Mucosa of descending colon (tissue), 3 donors: Measurements from ENCODE around the gene EEF1AKMT2. TPM values are rescaled to one million over a fixed set of nuclear protein-coding genes. Genes with fewer than 3 reads are reported as not detected.
A peak's percentile ranks its signal among the peaks of the same experiment; 100 is the strongest.

Experiments
- ATAC-seq: fragments of 200-7000 bp; cut with Tn5 transposase; one replicate; pipeline ENCODE4 v1.9.1; 2020; ENCODE audit warnings: mild to moderate bottlenecking, moderate library complexity
- DNase-seq, 3 donors: peaks; one replicate each; pipeline ENCODE4 v3.0.0-alpha.2; 2020
- H3K36me3 ChIP-seq: fragments of 200-600 bp; one replicate; pipeline ENCODE4 v1.8.0; 2021; ENCODE audit warnings: low read depth, mild to moderate bottlenecking
- H3K4me1 ChIP-seq: fragments of 200-600 bp; one replicate; pipeline ENCODE4 v1.8.0; 2021; ENCODE audit warnings: low read depth, mild to moderate bottlenecking
- H3K4me3 ChIP-seq: fragments of 200-600 bp; one replicate; pipeline ENCODE4 v1.8.0; 2021; ENCODE audit warnings: mild to moderate bottlenecking
- H3K9me3 ChIP-seq: fragments of 200-600 bp; one replicate; pipeline ENCODE4 v1.8.0; 2021; ENCODE audit warnings: mild to moderate bottlenecking
- intact Hi-C, 2 donors: fragments of 100-400 bp; cut with DNase I in 1 of 2; cut with micrococcal nuclease in 1 of 2; formaldehyde crosslinking; loops; one replicate each; pipeline versions ENCODE4 v1.11.0 to v1.11.1; 2022; cut with DNase I, micrococcal nuclease
- total RNA-seq, 3 donors: library from RNA; stranded (reverse); fragmentation: NEBNext Ultra II Directional in 2 of 3; extraction: Animal tissue kit (Norgen Biotek cat#: 25700) in 2 of 3; gene quantifications; one replicate each; pipeline versions ENCODE4 v1.2.1 to v1.2.4, GENCODE V29; 2021 to 2023
- TF ChIP-seq, protein P1 (sequence below): fragments of 200-600 bp; IDR thresholded peaks from one replicate; pipeline ENCODE4 v1.8.0; 2022; ENCODE audit warnings: antibody characterized with exemption, mild to moderate bottlenecking
- donor health status: DM: no; HTN: no; CAD: no; lungs with moderate emphysema.
- donor health status: DM: no; HTN: no; CAD: no.
- donor health status: DM: no; HTN: yes; CAD: no.

The EEF1AKMT2 gene
- total RNA-seq, 3 donors from 2014 or later: 14.4 to 19.3 (median 18.0) TPM

DNA sequence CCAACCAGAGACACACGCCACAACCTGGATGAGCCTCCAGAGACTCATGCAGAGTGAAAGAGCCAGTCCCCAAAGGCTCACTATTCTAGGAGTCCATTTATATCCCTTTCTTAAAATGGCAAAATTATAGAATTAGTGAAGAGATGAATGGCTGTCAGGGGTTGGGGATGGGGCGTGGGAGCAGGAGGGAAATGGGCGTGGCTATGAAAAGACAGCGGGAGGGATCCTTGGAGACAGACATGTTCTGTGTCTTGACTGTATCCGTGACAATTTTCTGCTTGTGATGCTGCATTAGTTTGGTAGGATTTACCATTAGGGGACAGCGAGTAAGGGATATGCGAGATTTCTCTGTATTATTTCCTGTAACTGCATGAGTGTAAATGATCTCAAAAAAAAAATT, 80.5 kb downstream of the EEF1AKMT2 start:
- DNase-seq (no peak), ATAC-seq (no peak)
- intact Hi-C loops: no loop called here
- H3K9me3 ChIP-seq: no peaks in the 10 kb centered on the region
- TF ChIP-seq, protein P1, sequence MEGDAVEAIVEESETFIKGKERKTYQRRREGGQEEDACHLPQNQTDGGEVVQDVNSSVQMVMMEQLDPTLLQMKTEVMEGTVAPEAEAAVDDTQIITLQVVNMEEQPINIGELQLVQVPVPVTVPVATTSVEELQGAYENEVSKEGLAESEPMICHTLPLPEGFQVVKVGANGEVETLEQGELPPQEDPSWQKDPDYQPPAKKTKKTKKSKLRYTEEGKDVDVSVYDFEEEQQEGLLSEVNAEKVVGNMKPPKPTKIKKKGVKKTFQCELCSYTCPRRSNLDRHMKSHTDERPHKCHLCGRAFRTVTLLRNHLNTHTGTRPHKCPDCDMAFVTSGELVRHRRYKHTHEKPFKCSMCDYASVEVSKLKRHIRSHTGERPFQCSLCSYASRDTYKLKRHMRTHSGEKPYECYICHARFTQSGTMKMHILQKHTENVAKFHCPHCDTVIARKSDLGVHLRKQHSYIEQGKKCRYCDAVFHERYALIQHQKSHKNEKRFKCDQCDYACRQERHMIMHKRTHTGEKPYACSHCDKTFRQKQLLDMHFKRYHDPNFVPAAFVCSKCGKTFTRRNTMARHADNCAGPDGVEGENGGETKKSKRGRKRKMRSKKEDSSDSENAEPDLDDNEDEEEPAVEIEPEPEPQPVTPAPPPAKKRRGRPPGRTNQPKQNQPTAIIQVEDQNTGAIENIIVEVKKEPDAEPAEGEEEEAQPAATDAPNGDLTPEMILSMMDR: no peak
- H3K4me1 ChIP-seq: peaks cover 59% of the 10 kb centered on the region
- no peak overlapping the region for H3K4me3 ChIP-seq
- no peaks in the 10 kb centered on the region for H3K36me3 ChIP-seq

DNA sequence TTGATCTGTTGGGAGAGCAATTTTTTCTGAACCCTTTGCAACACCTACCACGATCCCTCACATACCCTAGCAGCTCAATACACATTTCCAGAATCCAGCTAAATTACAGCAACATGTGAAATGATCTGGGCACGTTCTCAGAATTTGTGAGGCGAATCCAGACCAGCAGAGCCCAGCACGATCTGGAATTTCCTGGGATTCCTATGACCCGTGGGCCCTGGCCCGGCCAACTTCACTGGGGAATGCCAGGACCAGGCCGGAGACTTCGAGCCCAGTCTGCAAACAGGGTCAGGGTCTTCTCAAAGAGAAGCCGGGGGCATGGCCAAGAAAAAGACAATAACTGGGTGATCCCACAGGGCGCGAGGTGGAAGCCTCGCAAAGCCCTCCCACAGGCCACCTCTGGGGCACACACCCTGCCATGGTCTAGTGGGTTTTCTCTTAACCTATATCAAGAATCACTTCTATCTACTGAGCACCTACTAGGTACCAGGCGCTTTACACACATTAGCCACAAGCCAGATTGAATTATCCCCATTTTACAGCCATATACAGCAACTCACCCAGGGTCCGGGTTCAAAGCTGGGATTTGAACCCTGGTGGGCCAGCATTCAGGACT, 81.3 kb downstream of the EEF1AKMT2 start:
- ATAC-seq: no peak

DNA sequence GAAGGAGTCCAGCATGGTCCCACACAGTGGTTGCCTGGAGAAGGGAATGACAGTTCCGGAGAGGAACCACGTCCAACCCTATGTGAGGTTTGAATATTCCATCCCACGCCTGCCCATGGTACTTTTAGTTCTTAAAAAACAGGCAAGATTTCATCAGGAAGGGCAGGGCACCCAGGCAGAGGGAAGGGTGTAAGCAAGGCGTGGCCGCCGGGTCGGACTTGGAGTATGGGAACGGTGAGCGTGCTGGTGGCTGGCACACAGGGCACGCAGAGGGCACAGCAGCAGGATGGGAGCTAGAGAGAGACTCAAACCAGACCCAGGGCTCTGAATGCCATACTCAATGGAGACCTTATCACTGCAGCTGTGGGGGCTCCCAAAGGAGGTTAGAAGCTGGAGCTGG, 81.8 kb downstream of the EEF1AKMT2 start:
- ATAC-seq (peak; percentile 90), DNase-seq (peak; percentile 85 to 89 (median 87))
- Histone ChIP-seq H3K36me3 (no peaks in the 10 kb centered on the region), H3K4me3 (no peak overlapping the region), H3K4me1 (peaks cover 59% of the 10 kb centered on the region), H3K9me3 (no peaks in the 10 kb centered on the region)
- TF ChIP-seq, protein P1: no peak
- intact Hi-C loops: no loop called here

More for the DNA sequence above, 81.3 kb downstream of the EEF1AKMT2 start:
- intact Hi-C loops: no loop called here
- Histone ChIP-seq H3K4me1 (peaks cover 59% of the 10 kb centered on the region), H3K9me3 (no peaks in the 10 kb centered on the region), H3K36me3 (no peaks in the 10 kb centered on the region), H3K4me3 (no peak overlapping the region)
- TF ChIP-seq, protein P1: no peak
- DNase-seq: peak in 1 of 3 donors; percentile 43

DNA sequence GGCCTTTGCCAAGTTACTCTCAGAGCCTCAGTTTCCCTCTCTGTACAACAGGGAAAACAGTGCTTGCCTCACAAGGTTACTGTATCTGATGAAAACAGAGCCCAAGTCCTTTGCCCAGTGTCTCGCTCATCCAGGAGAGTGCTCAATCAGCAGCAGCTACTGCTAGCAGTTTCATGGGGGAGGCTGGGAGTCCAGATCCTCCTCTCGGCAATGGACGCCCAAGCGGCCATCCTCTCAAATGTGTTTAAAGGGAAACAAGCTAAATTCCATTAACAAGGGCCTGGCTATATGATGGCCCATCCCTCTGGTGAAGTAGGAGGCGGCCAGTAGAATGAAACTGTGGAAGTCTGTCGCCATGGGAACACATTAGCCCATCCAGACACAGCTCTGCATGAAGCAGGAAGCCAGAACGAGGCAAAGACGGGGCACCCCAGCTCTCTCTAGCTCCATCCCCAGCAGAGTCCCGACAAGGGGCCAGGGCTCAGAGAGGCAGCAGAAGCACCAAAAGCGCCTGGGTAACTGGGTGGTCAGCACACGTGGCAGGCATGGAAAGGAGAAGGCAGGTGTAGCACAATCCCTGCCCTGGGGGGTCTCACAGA, 82.7 kb downstream of the EEF1AKMT2 start:
- TF ChIP-seq, protein P1: no peak
- no peaks in the 10 kb centered on the region for H3K9me3 ChIP-seq
- intact Hi-C loops: no loop called here
- peaks cover 55% of the 10 kb centered on the region for H3K4me1 ChIP-seq
- no peaks in the 10 kb centered on the region for H3K36me3 ChIP-seq
- ATAC-seq (peak; percentile 15), DNase-seq (peak in 1 of 3 donors; percentile 44)
- no peak overlapping the region for H3K4me3 ChIP-seq

DNA sequence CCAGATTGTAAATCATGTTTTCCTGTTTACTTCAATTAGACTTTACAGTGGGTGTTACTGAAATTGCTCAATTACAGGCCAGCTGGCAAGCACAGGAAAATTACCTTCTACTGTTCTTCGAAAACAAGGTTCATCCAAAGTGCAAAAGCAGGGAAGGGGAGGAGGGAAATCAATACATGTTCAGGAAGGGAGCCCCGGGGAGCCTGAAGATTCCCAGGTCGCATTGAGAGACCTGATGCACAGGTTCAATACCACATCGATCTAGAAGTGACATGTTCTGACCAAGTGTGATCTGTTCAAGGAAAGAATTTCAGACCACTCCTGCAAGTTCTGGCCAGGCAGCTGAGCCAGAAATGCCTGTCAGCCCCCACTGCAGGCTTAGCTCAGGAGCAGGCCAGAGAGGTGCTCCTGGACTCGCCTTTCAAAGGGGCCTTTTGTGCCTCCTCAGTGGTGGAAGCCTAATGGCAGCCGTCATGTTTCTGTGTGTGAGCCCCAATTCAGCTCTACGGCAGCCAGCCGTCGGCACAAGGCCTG, 83.4 kb downstream of the EEF1AKMT2 start:
- DNase-seq: peak; percentile 48 to 54 (median 49)
- TF ChIP-seq, protein P1: no peak
- Histone ChIP-seq H3K36me3 (no peaks in the 10 kb centered on the region), H3K4me1 (peaks cover 57% of the 10 kb centered on the region), H3K4me3 (no peak overlapping the region), H3K9me3 (no peaks in the 10 kb centered on the region)
- intact Hi-C loops: no loop called here
- ATAC-seq: peak; percentile 38

Other genes starting within 250 kb of the EEF1AKMT2 start
- gene FAM53B, start 47.5 kb downstream of the EEF1AKMT2 start, total RNA-seq: 10 to 100 TPM; 37.2 to 48.0 (median 44.2) TPM
- gene ABRAXAS2, start 9.9 kb upstream of the EEF1AKMT2 start, total RNA-seq: 10 to 100 TPM; 11.9 to 14.3 (median 14.1) TPM
- gene ZRANB1, start 150.2 kb upstream of the EEF1AKMT2 start, total RNA-seq: 10 to 100 TPM in 2 of 3 donors, 1 to 10 TPM in 1; 9.9 to 31.4 (median 13.5) TPM